ENCODE measurements around the gene GCSAML. TPM values are rescaled to one million over a fixed set of nuclear protein-coding genes. Genes with fewer than 3 reads are reported as not detected.

Gene GCSAML
- total RNA-seq (2014; rRNA removed; shearing (Covaris generic)) (not detected in 2 replicates), polyA plus RNA-seq (2016; fragmentation: Nextera tagmentation; extraction: Ambion mirVana) (not detected in 2 replicates)

- no peaks in the 10 kb centered on the region for H3F3A ChIP-seq (ENCODE audit: insufficient read depth)
- no peaks in the 10 kb centered on the region for H3K9me3 ChIP-seq (ENCODE audit: low read depth)
- in situ Hi-C loops (cut with MboI) = no loop called here
- no peak within 1 kb of the TSS for H3K4me3 ChIP-seq
- no peak within 1 kb of the TSS for H3K9ac ChIP-seq
- H3K9me2 ChIP-seq (ENCODE audit: insufficient read depth) = no peaks in the 10 kb centered on the region
- H3K36me3 ChIP-seq (ENCODE audit: low read depth) = no peaks in the 10 kb centered on the region
- H2AFZ ChIP-seq = no peak within 1 kb of the TSS
- no peak within 1 kb of the TSS for H3K4me2 ChIP-seq (ENCODE audit: unreplicated experiment)
- DNase-seq = no peak
- WGBS, 2 experiments (ENCODE audit: low coverage in 1 of 2, low lambda C conversion rate in 2 of 2, missing lambda C conversion rate in 2 of 2) = 26 to 35% methylated on average over 13 of the region's 13 CpGs
- no peaks in the 10 kb centered on the region for H3K27me3 ChIP-seq (replicated peaks; ENCODE audit: insufficient read depth)
- no peaks in the 10 kb centered on the region for H3K4me1 ChIP-seq (ENCODE audit: insufficient read depth)
- no peaks in the 10 kb centered on the region for H4K20me1 ChIP-seq (ENCODE audit: insufficient read depth)
- H3K79me2 ChIP-seq (ENCODE audit: insufficient read depth) = no peaks in the 10 kb centered on the region
- no peak within 1 kb of the TSS for H3K27ac ChIP-seq
- no peak for TF ChIP-seq EZH2phosphoT487 (IDR thresholded peaks at IDR 0.05; ENCODE audit: insufficient read depth, low read depth)
- TF ChIP-seq EZH2 (IDR thresholded peaks at IDR 0.05; ENCODE audit: insufficient read depth, poor library complexity, severe bottlenecking) = no peak
Observed at GRCh38 chr1:247548769-247549182, at the start of gene GCSAML. Gene GCSAML (plus strand): TSS chr1:247549134. CDS start chr1:247549192, 58 bp downstream.

GRCh38 chr1:247500865-247501264 is 48.1 kb upstream of the GCSAML start:
- no peaks in the 10 kb centered on the region for H3K79me2 ChIP-seq (ENCODE audit: insufficient read depth)
- H2AFZ ChIP-seq = no peak overlapping the region
- H3K9me2 ChIP-seq (ENCODE audit: insufficient read depth) = no peaks in the 10 kb centered on the region
- no peak for DNase-seq
- no peaks in the 10 kb centered on the region for H4K20me1 ChIP-seq (ENCODE audit: insufficient read depth)
- H3K36me3 ChIP-seq (ENCODE audit: low read depth) = no peaks in the 10 kb centered on the region
- in situ Hi-C loops (cut with MboI) = no loop called here
- TF ChIP-seq EZH2 (IDR thresholded peaks at IDR 0.05; ENCODE audit: insufficient read depth, poor library complexity, severe bottlenecking) (no peak), EZH2phosphoT487 (IDR thresholded peaks at IDR 0.05; ENCODE audit: insufficient read depth, low read depth) (no peak)
- H3K9me3 ChIP-seq (ENCODE audit: low read depth) = no peaks in the 10 kb centered on the region
- H3F3A ChIP-seq (ENCODE audit: insufficient read depth) = no peaks in the 10 kb centered on the region
- WGBS, 2 experiments (ENCODE audit: low coverage in 1 of 2, low lambda C conversion rate in 2 of 2, missing lambda C conversion rate in 2 of 2) = 15 to 24% methylated on average over 3 of the region's 3 CpGs
- H3K9ac ChIP-seq = no peak overlapping the region
- H3K4me1 ChIP-seq (ENCODE audit: insufficient read depth) = no peaks in the 10 kb centered on the region
- no peak overlapping the region for H3K4me2 ChIP-seq (ENCODE audit: unreplicated experiment)
- no peaks in the 10 kb centered on the region for H3K27me3 ChIP-seq (replicated peaks; ENCODE audit: insufficient read depth)
- H3K4me3 ChIP-seq = no peak overlapping the region
- H3K27ac ChIP-seq = no peak overlapping the region

- Histone ChIP-seq H3K9me2 (ENCODE audit: insufficient read depth) (no peaks in the 10 kb centered on the region), H3K4me2 (ENCODE audit: unreplicated experiment) (no peak overlapping the region), H3K4me1 (ENCODE audit: insufficient read depth) (no peaks in the 10 kb centered on the region), H3K79me2 (ENCODE audit: insufficient read depth) (no peaks in the 10 kb centered on the region), H3F3A (ENCODE audit: insufficient read depth) (no peaks in the 10 kb centered on the region), H3K9me3 (ENCODE audit: low read depth) (no peaks in the 10 kb centered on the region), H3K9ac (no peak overlapping the region), H2AFZ (no peak overlapping the region), H3K27ac (no peak overlapping the region), H3K4me3 (no peak overlapping the region), H3K27me3 (replicated peaks; ENCODE audit: insufficient read depth) (no peaks in the 10 kb centered on the region), H3K36me3 (ENCODE audit: low read depth) (no peaks in the 10 kb centered on the region), H4K20me1 (ENCODE audit: insufficient read depth) (no peaks in the 10 kb centered on the region)
- no peak for DNase-seq
- in situ Hi-C loops (cut with MboI) = no loop called here
- TF ChIP-seq EZH2 (IDR thresholded peaks at IDR 0.05; ENCODE audit: insufficient read depth, poor library complexity, severe bottlenecking) (no peak), EZH2phosphoT487 (IDR thresholded peaks at IDR 0.05; ENCODE audit: insufficient read depth, low read depth) (no peak)
- 1 to 2% methylated on average over 3 of the region's 3 CpGs for WGBS, 2 experiments (ENCODE audit: low coverage in 1 of 2, low lambda C conversion rate in 2 of 2, missing lambda C conversion rate in 2 of 2)
Observed at GRCh38 chr1:247506831-247507230, 42.1 kb upstream of the GCSAML start.

GRCh38 chr1:247517795-247518612 is 30.9 kb upstream of the GCSAML start:
- 26 to 28% methylated on average over 62 to 71 of the region's 72 CpGs for WGBS, 2 experiments (ENCODE audit: low coverage in 1 of 2, low lambda C conversion rate in 2 of 2, missing lambda C conversion rate in 2 of 2)
- TF ChIP-seq EZH2phosphoT487 (IDR thresholded peaks at IDR 0.05; ENCODE audit: insufficient read depth, low read depth) (no peak), EZH2 (IDR thresholded peaks at IDR 0.05; ENCODE audit: insufficient read depth, poor library complexity, severe bottlenecking) (no peak)
- H3F3A ChIP-seq (ENCODE audit: insufficient read depth) = no peaks in the 10 kb centered on the region
- no peak overlapping the region for H3K27ac ChIP-seq
- H3K79me2 ChIP-seq (ENCODE audit: insufficient read depth) = no peaks in the 10 kb centered on the region
- H2AFZ ChIP-seq = no peak overlapping the region
- H3K4me3 ChIP-seq = no peak overlapping the region
- no peaks in the 10 kb centered on the region for H4K20me1 ChIP-seq (ENCODE audit: insufficient read depth)
- DNase-seq = no peak
- H3K9me2 ChIP-seq (ENCODE audit: insufficient read depth) = no peaks in the 10 kb centered on the region
- H3K27me3 ChIP-seq (replicated peaks; ENCODE audit: insufficient read depth) = no peaks in the 10 kb centered on the region
- H3K9ac ChIP-seq = no peak overlapping the region
- in situ Hi-C loops (cut with MboI) = no loop called here
- no peak overlapping the region for H3K4me2 ChIP-seq (ENCODE audit: unreplicated experiment)
- H3K4me1 ChIP-seq (ENCODE audit: insufficient read depth) = no peaks in the 10 kb centered on the region
- no peaks in the 10 kb centered on the region for H3K9me3 ChIP-seq (ENCODE audit: low read depth)
- no peaks in the 10 kb centered on the region for H3K36me3 ChIP-seq (ENCODE audit: low read depth)

Data from GM23248 (cell line).